HG03135 (cell line): ENCODE measurements around the gene RAD51B.
"Not testable (repeated sequence)": the region's sequence is repeated elsewhere in the genome, so short reads cannot be mapped to it uniquely, and the experiment has no call there.

Experiments used
- ATAC-seq: cut with Tn5 transposase; IDR thresholded peaks from one replicate; pipeline ENCODE4 v1.9.1; 2021; ENCODE audit warnings: mild to moderate bottlenecking, moderate library complexity; ENCODE audit not compliant: unreplicated experiment

RAD51B gene

DNA sequence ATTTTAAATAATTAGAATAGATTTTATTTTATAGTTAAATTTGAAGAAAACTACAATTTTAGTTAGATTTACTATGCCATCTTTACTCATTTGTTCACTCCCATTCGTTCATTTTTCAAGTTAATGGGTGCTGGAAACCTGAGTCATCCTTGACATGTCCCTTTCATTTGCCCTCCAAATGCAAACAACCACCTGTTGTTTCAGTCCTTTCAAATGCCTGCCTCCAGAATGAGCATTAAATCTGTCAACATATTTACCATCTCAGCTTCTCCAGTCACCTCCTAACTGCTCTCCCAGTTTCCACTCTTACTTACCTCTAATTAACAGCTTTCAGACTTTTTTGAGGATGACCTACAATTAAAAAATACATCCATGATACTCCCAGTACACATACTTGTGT, 375.5 kb downstream of the RAD51B start:
- ATAC-seq: no peak

- ATAC-seq: no peak
Measured at GRCh38 chr14:68198713-68199495, 379.3 kb downstream of the RAD51B start.

DNA sequence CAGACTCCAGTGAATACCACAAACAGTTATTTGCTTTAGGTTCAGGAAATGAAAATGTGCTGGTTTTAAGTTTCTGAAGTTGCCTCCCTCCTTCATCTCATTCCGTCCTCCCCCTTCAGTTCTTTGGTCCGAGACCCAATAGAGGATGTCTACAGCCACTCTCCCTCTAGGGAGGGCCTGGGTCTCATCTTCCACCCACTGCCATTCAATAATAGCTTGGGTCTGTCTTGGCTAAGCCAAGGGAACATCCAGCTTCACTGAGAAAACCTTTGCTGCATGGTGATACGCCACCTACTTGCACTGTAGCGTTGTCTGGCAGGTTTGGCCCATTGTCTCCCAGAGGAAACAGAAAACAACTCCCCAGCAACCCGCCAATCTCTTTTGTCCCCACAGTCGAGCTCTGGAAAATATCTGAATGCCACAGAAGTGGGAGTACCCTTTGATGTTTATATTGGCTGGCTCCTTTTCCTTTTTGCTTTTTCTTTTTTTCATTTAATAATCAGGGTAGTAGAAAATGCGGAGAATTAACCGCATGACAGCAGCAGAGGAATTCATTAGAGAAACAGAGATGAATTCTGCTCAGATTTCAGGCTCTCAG, 380.1 kb downstream of the RAD51B start:
- ATAC-seq: no peak

DNA sequence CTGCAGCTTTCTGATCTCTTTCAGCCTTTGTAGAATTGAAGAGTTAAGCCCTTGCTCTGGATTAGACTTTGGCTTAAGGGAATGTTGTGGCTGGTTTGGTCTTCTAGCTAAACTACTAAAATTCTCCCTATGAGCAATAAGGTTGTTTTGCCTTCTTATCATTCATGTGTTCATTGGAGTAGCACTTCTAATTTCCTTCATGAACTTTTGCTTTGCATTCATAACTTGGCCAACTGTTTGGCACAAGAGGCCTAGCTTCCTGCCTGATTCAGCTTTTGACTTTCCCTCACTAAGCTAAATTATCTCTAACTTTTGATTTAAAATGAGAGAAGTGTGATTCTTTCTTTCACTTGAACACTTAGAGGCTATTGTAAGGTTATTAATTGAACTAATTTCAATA, 384.3 kb downstream of the RAD51B start:
- no peak for ATAC-seq

DNA sequence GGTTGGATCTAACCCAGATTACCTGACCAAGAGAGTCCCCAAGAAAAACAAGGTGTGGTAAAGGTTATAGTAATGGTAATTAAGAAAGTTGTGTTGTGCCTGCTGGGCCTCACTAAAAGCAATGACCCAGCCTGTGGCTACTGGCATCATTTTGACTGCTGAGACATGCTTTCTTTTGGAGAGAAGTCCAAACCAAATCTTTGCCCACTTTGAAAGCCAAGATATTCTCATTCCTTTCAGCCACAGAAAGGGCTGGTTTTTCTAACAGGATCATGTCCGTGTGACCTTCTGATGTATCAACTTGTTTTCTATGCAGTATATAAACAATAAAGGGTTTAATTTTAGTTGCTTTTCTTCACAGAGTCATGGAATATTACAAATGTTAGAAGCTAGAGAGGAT, 388.6 kb downstream of the RAD51B start:
- ATAC-seq: no peak

GRCh38 chr14:68208626-68209317, 389.2 kb downstream of the RAD51B start:
- no peak for ATAC-seq

DNA sequence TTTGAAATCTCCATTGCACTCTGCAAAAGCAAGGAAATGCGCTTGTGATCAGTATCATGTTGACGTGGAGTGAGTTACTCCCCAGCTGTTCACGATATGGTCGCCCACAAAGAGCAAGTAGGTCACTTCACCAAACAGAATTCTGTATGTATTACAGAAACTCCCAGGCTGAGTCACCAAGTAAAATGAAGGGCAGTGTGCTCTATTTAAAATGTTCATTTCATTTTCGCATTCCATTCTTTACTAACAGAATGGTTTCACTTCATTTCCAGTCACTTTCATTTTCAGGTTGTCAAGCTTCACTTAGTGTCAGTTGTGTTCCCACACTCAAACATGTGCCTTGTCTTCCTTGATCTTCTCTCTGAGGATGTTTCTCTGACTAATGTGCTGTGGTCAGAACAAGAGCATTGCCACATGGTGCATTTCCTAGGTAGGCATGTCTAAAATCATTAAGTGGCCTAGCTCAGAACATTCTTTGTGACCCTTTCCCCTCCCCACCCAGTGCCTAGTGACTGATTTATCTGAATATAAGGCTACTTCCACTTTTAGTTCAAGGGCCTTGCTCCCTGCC, 391.2 kb downstream of the RAD51B start:
- peak; percentile 88 for ATAC-seq

DNA sequence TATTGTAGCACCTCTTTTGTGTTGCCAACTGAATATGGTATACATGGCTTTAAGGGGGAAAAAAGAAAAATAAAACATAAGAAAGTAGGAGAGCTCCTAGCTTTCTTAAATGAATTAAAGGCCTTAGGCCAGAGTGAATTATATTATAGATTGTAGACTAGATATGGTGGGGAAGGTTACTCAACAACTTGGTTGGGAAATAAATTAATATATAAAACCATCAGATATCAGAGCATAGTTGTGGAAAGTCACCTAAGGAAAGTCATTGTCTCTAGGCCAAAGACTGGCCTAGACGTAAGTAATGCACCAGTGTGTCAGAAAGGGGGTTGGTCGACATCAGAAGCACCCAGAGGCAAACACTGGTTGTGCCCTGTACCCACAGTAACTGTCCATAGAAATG, 391.8 kb downstream of the RAD51B start:
- no peak for ATAC-seq

- ATAC-seq: no peak
Measured at GRCh38 chr14:68211886-68212285, 392.3 kb downstream of the RAD51B start.

DNA sequence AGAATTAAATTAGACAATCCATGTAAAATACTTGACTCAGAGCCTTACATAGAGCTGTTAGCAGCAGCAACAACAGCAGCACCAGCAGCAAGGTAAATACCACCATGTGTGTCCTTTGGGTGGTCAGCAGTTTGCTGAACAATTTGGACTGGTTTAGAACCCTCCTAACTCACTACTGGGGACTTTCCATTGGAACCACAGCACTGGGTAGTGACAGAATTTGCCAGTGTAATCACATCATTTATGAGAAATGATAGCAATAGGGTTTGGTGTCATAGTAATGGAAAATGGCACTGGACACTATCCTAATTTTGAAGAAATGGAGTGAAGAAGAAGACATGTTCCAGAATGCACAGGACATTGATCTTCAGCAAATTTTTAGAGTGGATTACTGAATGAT, 392.8 kb downstream of the RAD51B start:
- ATAC-seq: no peak

DNA sequence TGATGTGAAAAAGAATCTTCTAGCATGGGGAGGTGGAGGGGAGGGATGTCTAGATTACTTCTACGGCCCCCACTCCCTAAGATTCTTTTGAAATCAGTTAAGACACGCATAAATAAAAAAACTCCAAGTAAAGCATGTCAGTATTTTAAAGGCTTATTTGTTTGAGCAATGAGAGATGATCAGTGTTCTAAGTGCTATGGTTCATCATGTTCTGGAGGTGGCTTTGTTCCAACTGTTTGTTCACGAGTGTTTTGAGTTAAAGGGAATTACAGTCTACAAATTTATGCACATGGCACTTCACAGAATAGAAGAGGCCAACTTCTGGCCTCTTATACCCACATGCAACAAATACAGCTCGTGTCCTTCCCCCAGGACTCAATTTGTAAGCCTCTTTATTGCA, 394.9 kb downstream of the RAD51B start:
- no peak for ATAC-seq

GRCh38 chr14:68215629-68216028, 396.1 kb downstream of the RAD51B start:
- no peak for ATAC-seq

DNA sequence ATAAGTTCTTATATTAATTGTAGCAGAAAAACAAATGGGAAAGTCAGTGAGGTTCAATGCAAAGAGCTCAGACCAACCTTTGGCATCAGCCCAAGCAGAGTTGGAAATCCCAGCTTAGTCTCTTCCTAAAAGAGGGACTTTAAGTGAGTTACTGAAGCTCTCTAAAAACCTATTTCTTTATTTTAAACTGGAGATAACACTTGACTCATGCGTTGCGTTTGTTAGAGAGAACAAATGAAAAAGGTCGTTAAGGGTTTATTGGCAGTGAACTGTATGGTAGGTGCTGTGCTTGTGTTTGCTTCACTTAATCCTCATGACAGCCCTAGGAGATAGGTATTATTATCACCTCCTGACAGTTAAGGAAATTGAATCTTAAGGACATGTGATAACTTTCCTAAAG, 396.5 kb downstream of the RAD51B start:
- no peak for ATAC-seq

- ATAC-seq: no peak
Measured at GRCh38 chr14:68216957-68217356, 397.4 kb downstream of the RAD51B start.

DNA sequence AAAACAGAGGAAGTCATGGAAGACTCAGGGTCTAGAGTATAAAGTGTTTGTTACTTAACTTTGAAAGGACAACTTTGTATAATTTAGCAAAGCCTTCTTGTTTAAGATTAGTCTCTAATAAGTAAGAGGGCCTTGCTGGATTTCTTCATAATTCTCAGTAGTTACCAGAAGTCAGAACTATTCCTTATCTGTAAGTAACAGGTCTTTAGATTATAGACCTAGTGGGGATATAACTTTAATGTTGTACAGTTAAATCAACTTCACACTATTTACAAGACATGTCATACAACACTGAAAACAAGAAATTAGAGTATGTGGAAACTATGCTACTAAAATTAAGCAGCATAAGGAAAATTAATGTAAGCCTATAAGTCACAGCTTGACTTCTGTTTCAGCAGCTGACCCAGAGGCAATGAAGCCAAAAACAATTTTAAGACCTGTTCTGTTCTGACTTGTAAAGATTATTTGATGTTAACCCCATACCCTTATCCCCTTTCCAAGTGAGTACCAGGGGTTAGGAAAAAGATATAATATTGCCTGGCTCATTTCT, 398.3 kb downstream of the RAD51B start:
- ATAC-seq: no peak

GRCh38 chr14:68219407-68219806, 399.8 kb downstream of the RAD51B start:
- ATAC-seq: no peak

DNA sequence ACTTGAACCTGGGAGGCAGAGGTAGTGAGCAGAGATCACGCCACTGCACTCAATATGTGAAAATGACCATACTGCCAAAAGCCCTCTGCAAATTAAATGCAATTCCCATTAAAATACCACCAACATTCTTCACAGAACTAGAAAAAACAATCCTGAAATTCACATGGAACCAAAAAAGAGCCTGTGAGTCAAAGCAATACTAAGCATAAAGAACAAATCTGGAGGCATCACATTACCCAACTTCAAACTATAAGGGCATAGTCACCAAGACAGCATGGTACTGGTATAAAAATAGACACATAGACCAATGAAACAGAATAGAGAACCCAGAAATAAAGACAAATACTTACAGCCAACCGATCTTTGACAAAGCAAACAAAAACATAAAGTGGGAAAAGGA, 401.5 kb downstream of the RAD51B start:
- not testable (repeated sequence) for ATAC-seq

DNA sequence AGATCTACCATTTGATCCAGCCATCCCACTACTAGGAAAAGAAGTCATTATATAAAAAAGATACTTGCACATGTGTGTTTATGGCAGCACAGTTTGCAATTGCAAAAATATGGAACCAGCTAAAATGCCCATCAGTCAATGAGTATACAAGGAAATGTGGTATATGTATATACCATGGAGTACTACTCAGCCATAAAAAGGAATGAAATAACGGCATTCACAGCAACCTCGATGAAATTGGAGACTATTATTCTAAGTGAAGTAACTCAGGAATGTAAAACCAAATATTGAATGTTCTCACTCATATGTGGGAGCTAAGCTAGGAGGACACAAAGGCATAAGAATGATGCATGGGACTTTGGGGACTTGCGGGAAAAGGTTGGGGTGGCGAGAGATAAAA, 402.6 kb downstream of the RAD51B start:
- ATAC-seq: no peak

- no peak for ATAC-seq
Measured at GRCh38 chr14:68222726-68223125, 403.1 kb downstream of the RAD51B start.

DNA sequence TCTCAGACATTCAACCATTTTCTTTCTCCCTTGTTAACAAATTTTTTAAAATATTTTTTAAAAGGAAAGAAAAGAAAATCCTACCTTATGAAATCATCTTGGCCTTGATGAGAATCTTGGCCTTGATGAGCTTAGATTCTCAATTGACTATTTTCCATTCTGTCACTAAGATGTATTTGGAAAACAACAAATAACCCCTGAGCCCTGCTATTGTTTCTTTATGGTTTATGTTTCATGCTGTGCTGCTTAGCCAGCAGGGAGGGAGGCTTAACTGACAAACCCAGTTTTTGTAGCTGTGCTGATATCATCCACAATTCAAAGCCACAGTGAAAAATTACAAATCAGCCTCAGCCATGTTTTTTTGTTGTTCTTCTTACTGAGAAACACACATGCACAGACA, 404.1 kb downstream of the RAD51B start:
- no peak for ATAC-seq

- no peak for ATAC-seq
Measured at GRCh38 chr14:68225321-68225720, 405.7 kb downstream of the RAD51B start.

GRCh38 chr14:68226523-68226922, 406.9 kb downstream of the RAD51B start:
- ATAC-seq: no peak
